Smooth muscle cell (in vitro differentiated cells): Measurements from ENCODE around the gene PAPOLG. TPM values are rescaled to one million over a fixed set of nuclear protein-coding genes. Genes with fewer than 3 reads are reported as not detected.

ENCODE experiments used
- DNase-seq: peaks from one replicate; lab custom pipeline; 2025; ENCODE audit not compliant: unreplicated experiment; lab: John Stamatoyannopoulos, UW
- H2AFZ ChIP-seq: fragments of 200-600 bp; sonication (generic); 2 replicates; pipeline ENCODE4 v1.6.0; 2016; ENCODE audit warnings: antibody characterized with exemption, low read depth, mild to moderate bottlenecking
- H3F3A ChIP-seq: fragments of 200-600 bp; sonication (generic); 2 replicates; pipeline ENCODE4 v1.6.0; 2017; ENCODE audit warnings: antibody characterized with exemption, low read depth
- H3K27ac ChIP-seq: fragments of 200-600 bp; sonication (generic); 2 replicates; pipeline ENCODE4 v1.5.1; 2016; ENCODE audit warnings: low read depth, mild to moderate bottlenecking
- H3K27me3 ChIP-seq: fragments of 200-600 bp; sonication (generic); 2 replicates; pipeline ENCODE4 v1.6.1; 2016; ENCODE audit warnings: low read depth, mild to moderate bottlenecking
- H3K36me3 ChIP-seq: fragments of 200-600 bp; sonication (generic); 2 replicates; pipeline ENCODE4 v1.5.1; 2016; ENCODE audit warnings: low read depth
- H3K4me1 ChIP-seq: fragments of 200-600 bp; sonication (generic); 2 replicates; pipeline ENCODE4 v1.5.1; 2016; ENCODE audit warnings: low read depth
- H3K4me2 ChIP-seq: fragments of 200-600 bp; sonication (generic); 2 replicates; pipeline ENCODE4 v1.6.0; 2016; ENCODE audit warnings: mild to moderate bottlenecking
- H3K4me3 ChIP-seq: fragments of 200-600 bp; sonication (generic); 2 replicates; pipeline ENCODE4 v1.5.1; 2016; ENCODE audit warnings: mild to moderate bottlenecking
- H3K79me2 ChIP-seq: fragments of 200-600 bp; sonication (generic); 2 replicates; pipeline ENCODE4 v1.6.0; 2016; ENCODE audit warnings: low read depth, mild to moderate bottlenecking
- H3K9ac ChIP-seq: fragments of 200-600 bp; sonication (generic); 2 replicates; pipeline ENCODE4 v1.6.0; 2016; ENCODE audit warnings: low read depth
- H3K9me3 ChIP-seq: fragments of 200-600 bp; sonication (generic); replicated peaks from 2 replicates; pipeline ENCODE4 v1.5.1; 2016; ENCODE audit warnings: low read depth
- H4K20me1 ChIP-seq: fragments of 200-600 bp; sonication (generic); 2 replicates; pipeline ENCODE4 v1.6.0; 2016; ENCODE audit warnings: low read depth
- WGBS: methylation state at CpG from one replicate; pipeline ENCODE4 v1.1.7; 2016; ENCODE audit warnings: low lambda C conversion rate; 5-methylcytosine and 5-hydroxymethylcytosine counted together
- polyA plus RNA-seq: library from polyadenylated mRNA; unstranded; fragments of >200 nt; fragmentation: Nextera tagmentation; extraction: Ambion mirVana; gene quantifications from 2 replicates; pipeline ENCODE4 v1.2.1, GENCODE V29; 2016
- small RNA-seq: library from RNA; depleted of rRNA; stranded (forward); fragments of <200 nt; gene quantifications from one replicate; pipeline ENCODE3, GENCODE V24; 2014
- total RNA-seq: library from RNA; depleted of rRNA; stranded (reverse); fragments of >200 nt; gene quantifications from 2 replicates; pipeline ENCODE4 v1.2.3, GENCODE V29; 2014
- TF ChIP-seq, protein P1 (sequence below): fragments of 200-600 bp; sonication (generic); IDR thresholded peaks from 2 replicates; pipeline ENCODE4 v1.5.1; 2017; ENCODE audit warnings: borderline replicate concordance, mild to moderate bottlenecking, antibody characterized with exemption; ENCODE audit not compliant: insufficient read depth, poor library complexity, severe bottlenecking

PAPOLG gene
- total and polyA plus RNA-seq, 2 experiments from 2014 or later = 7.4 to 19.6 TPM

DNA sequence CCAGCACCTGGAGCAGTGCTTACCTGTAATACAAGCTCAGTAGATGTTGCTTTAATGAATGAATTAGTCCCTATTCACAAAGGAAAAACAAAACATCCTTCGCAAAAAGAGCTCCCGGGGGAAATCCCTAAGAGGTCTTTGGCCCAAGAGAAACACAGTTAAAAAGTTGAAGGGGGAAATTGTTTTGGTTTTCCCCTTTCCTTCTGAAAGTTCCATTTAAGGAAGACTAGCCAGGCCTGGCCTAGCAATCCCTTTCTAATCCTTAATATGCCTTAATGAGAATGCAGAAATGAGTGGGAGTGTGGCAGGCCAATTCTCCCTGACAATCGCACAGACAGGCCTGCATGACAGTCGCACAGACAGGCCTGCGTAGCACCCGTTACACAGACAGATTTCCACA lies 91.8 kb downstream of the PAPOLG start:
- Histone ChIP-seq H2AFZ (peak overlapping the region; percentile 94), H3K79me2 (no peaks in the 10 kb centered on the region), H4K20me1 (no peaks in the 10 kb centered on the region), H3K4me3 (no peak overlapping the region), H3K9ac (no peak overlapping the region), H3K4me1 (no peaks in the 10 kb centered on the region), H3F3A (peaks cover 4% of the 10 kb centered on the region), H3K27me3 (no peaks in the 10 kb centered on the region), H3K27ac (peak overlapping the region; percentile 29), H3K9me3 (no peaks in the 10 kb centered on the region), H3K36me3 (no peaks in the 10 kb centered on the region), H3K4me2 (peak overlapping the region; percentile 51)
- TF ChIP-seq, protein P1, sequence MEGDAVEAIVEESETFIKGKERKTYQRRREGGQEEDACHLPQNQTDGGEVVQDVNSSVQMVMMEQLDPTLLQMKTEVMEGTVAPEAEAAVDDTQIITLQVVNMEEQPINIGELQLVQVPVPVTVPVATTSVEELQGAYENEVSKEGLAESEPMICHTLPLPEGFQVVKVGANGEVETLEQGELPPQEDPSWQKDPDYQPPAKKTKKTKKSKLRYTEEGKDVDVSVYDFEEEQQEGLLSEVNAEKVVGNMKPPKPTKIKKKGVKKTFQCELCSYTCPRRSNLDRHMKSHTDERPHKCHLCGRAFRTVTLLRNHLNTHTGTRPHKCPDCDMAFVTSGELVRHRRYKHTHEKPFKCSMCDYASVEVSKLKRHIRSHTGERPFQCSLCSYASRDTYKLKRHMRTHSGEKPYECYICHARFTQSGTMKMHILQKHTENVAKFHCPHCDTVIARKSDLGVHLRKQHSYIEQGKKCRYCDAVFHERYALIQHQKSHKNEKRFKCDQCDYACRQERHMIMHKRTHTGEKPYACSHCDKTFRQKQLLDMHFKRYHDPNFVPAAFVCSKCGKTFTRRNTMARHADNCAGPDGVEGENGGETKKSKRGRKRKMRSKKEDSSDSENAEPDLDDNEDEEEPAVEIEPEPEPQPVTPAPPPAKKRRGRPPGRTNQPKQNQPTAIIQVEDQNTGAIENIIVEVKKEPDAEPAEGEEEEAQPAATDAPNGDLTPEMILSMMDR = no peak
- WGBS = 35% methylated on average over 6 of the region's 6 CpGs
- DNase-seq = no peak

Small RNA genes lying within 50 kb of the gene (small RNA-seq; reads per million reads assigned to genes)
- not detected for gene RN7SL632P
- not detected for gene RNU6-612P

Other genes starting within 250 kb of the PAPOLG start
- gene BCL11A, start 202.6 kb upstream of the PAPOLG start, total RNA-seq = 5.2 and 15.8 TPM in 2 replicates
- gene BCL11A, start 202.6 kb upstream of the PAPOLG start, polyA plus RNA-seq = 19.8 and 20.0 TPM in 2 replicates
- gene REL, start 125.3 kb downstream of the PAPOLG start, total RNA-seq = 10.5 and 15.3 TPM in 2 replicates
- 2.3 and 4.8 TPM in 2 replicates for gene REL, start 125.3 kb downstream of the PAPOLG start, polyA plus RNA-seq